Activated CD4-positive, alpha-beta T cell treated with anti-CD3 and anti-CD28 coated beads, Interleukin-2, amount 50 U/mL, for 48 hours (primary cell): Measurements from ENCODE around the gene TRIM25.
A peak's percentile ranks its signal among the peaks of the same experiment; 100 is the strongest.

Experiments
- DNase-seq, 2 experiments: peaks; one replicate each; pipeline ENCODE4 v3.0.0-alpha.2; 2020

Gene TRIM25

GRCh38 chr17:56926270-56926669, 12.4 kb upstream of the TRIM25 start:
- no peak for DNase-seq

- DNase-seq: no peak
These were observed 11.2 kb upstream of the TRIM25 start for GRCh38 chr17:56925088-56925487.

GRCh38 chr17:56919717-56920116, 5.9 kb upstream of the TRIM25 start:
- no peak for DNase-seq

GRCh38 chr17:56918916-56919315, 5.1 kb upstream of the TRIM25 start:
- DNase-seq: no peak

GRCh38 chr17:56917559-56918296, 3.9 kb upstream of the TRIM25 start:
- no peak for DNase-seq

GRCh38 chr17:56914581-56915273, 878 bp upstream of the TRIM25 start:
- DNase-seq: peak in 1 of 2 experiments; percentile 9

- peak in 1 of 2 experiments; percentile 18 for DNase-seq
These were observed 439 bp downstream of the TRIM25 start for GRCh38 chr17:56913353-56913866.

GRCh38 chr17:56913000-56913311, 893 bp downstream of the TRIM25 start:
- DNase-seq: no peak

- DNase-seq: peak in 1 of 2 experiments; percentile 6
These were observed 1.5 kb downstream of the TRIM25 start for GRCh38 chr17:56912105-56912999.

- DNase-seq: no peak
These were observed 3.2 kb downstream of the TRIM25 start for GRCh38 chr17:56910509-56911235.

- DNase-seq: no peak
These were observed 3.9 kb downstream of the TRIM25 start for GRCh38 chr17:56909742-56910508.

GRCh38 chr17:56908001-56908542, 5.8 kb downstream of the TRIM25 start:
- DNase-seq: peak; percentile 26 to 44

- no peak for DNase-seq
These were observed 10.3 kb downstream of the TRIM25 start for GRCh38 chr17:56903560-56903959.

- DNase-seq: no peak
These were observed 11.5 kb downstream of the TRIM25 start for GRCh38 chr17:56902348-56902747.

- no peak for DNase-seq
These were observed 14.4 kb downstream of the TRIM25 start for GRCh38 chr17:56899403-56899802.

GRCh38 chr17:56898874-56899273, 15.0 kb downstream of the TRIM25 start:
- DNase-seq: no peak

GRCh38 chr17:56897646-56898424, 16.0 kb downstream of the TRIM25 start:
- DNase-seq: no peak

- no peak for DNase-seq
These were observed 16.9 kb downstream of the TRIM25 start for GRCh38 chr17:56896968-56897359.

GRCh38 chr17:56896217-56896967, 17.5 kb downstream of the TRIM25 start:
- DNase-seq: no peak
